DOHH2 (cell line): ENCODE results near the gene SCAPER.
"Not testable (repeated sequence)": the region's sequence is repeated elsewhere in the genome, so short reads cannot be mapped to it uniquely, and the experiment has no call there.

Experiments
- H3F3A ChIP-seq: fragments of 200-600 bp; sonication (generic), shearing (Covaris generic); 2 replicates; pipeline ENCODE4 v1.6.0; 2016; ENCODE audit warnings: antibody characterized with exemption, mild to moderate bottlenecking; ENCODE audit not compliant: control insufficient read depth, insufficient read depth
- H3K27ac ChIP-seq: fragments of 200-600 bp; sonication (generic); 2 replicates; pipeline ENCODE4 v1.5.1; 2014; ENCODE audit warnings: low read depth, mild to moderate bottlenecking, low read length, moderate library complexity
- H3K27me3 ChIP-seq: fragments of 200-600 bp; sonication (generic); 2 replicates; pipeline ENCODE4 v1.6.1; 2014; ENCODE audit warnings: mild to moderate bottlenecking, low read length, mixed read lengths; ENCODE audit not compliant: control insufficient read depth
- H3K36me3 ChIP-seq: fragments of 200-600 bp; sonication (generic); 2 replicates; pipeline ENCODE4 v1.6.1; 2014; ENCODE audit warnings: mild to moderate bottlenecking, low read length, moderate library complexity, mixed read lengths; ENCODE audit not compliant: control insufficient read depth
- H3K4me1 ChIP-seq: fragments of 200-600 bp; sonication (generic); 2 replicates; pipeline ENCODE4 v1.6.1; 2014; ENCODE audit warnings: mild to moderate bottlenecking, low read length, mixed read lengths; ENCODE audit not compliant: control insufficient read depth
- H3K4me2 ChIP-seq: fragments of 200-600 bp; sonication (generic); 2 replicates; pipeline ENCODE4 v1.6.0; 2014; ENCODE audit warnings: mild to moderate bottlenecking, low read length, moderate library complexity
- H3K4me3 ChIP-seq: fragments of 200-600 bp; sonication (generic); 2 replicates; pipeline ENCODE4 v1.5.1; 2014; ENCODE audit warnings: mild to moderate bottlenecking, low read length, mixed read lengths
- H3K79me2 ChIP-seq: fragments of 200-600 bp; sonication (generic); 2 replicates; pipeline ENCODE4 v1.6.1; 2014; ENCODE audit warnings: mild to moderate bottlenecking, low read length, mixed read lengths; ENCODE audit not compliant: control insufficient read depth
- H3K9me2 ChIP-seq: fragments of 200-600 bp; sonication (generic); replicated peaks from 2 replicates; pipeline ENCODE4 v1.6.1; 2014; ENCODE audit warnings: mild to moderate bottlenecking, low read length, mixed read lengths; ENCODE audit not compliant: control insufficient read depth
- H3K9me3 ChIP-seq: fragments of 200-600 bp; sonication (generic); 2 replicates; pipeline ENCODE4 v1.6.1; 2014; ENCODE audit warnings: antibody characterized with exemption, low read length, mixed read lengths; ENCODE audit not compliant: control insufficient read depth, insufficient read depth
- H4K20me1 ChIP-seq: fragments of 200-600 bp; sonication (generic); 2 replicates; pipeline ENCODE4 v1.6.0; 2014; ENCODE audit warnings: low read depth, mild to moderate bottlenecking, antibody characterized with exemption, low read length, moderate library complexity; ENCODE audit not compliant: control insufficient read depth, insufficient read depth
- CTCF ChIP-seq: fragments of 200-600 bp; sonication (generic); IDR thresholded peaks from one replicate; pipeline ENCODE4 v1.5.1; 2014; ENCODE audit warnings: antibody characterized with exemption, mild to moderate bottlenecking, low read depth, low read length; ENCODE audit not compliant: poor library complexity, severe bottlenecking
- EZH2phosphoT487 ChIP-seq: fragments of 200-600 bp; sonication (generic); IDR thresholded peaks from 2 replicates; pipeline ENCODE4 v1.6.1; 2017; ENCODE audit warnings: borderline replicate concordance, mild to moderate bottlenecking, antibody characterized with exemption, low read length, moderate library complexity, mixed read lengths

Gene SCAPER

GRCh38 chr15:76503804-76504203 lies 401.3 kb downstream of the SCAPER start:
- Histone ChIP-seq H3K4me2 (no peak overlapping the region), H3F3A (no peaks in the 10 kb centered on the region), H4K20me1 (no peaks in the 10 kb centered on the region), H3K27me3 (no peaks in the 10 kb centered on the region), H3K9me3 (no peaks in the 10 kb centered on the region), H3K4me3 (no peak overlapping the region), H3K4me1 (no peaks in the 10 kb centered on the region), H3K27ac (no peak overlapping the region), H3K9me2 (no peaks in the 10 kb centered on the region), H3K36me3 (no peaks in the 10 kb centered on the region), H3K79me2 (no peaks in the 10 kb centered on the region)
- TF ChIP-seq CTCF (no peak), EZH2phosphoT487 (no peak)

GRCh38 chr15:76503121-76503520 lies 402.0 kb downstream of the SCAPER start:
- H4K20me1 ChIP-seq, result no peaks in the 10 kb centered on the region

GRCh38 chr15:76502678-76503077 lies 402.5 kb downstream of the SCAPER start:
- Histone ChIP-seq H3K9me2 (no peaks in the 10 kb centered on the region), H3K4me3 (no peak overlapping the region), H3K4me2 (no peak overlapping the region), H3K9me3 (no peaks in the 10 kb centered on the region), H3K36me3 (no peaks in the 10 kb centered on the region), H3K27ac (no peak overlapping the region), H3F3A (no peaks in the 10 kb centered on the region), H4K20me1 (no peaks in the 10 kb centered on the region), H3K4me1 (no peaks in the 10 kb centered on the region), H3K79me2 (no peaks in the 10 kb centered on the region), H3K27me3 (no peaks in the 10 kb centered on the region)
- TF ChIP-seq EZH2phosphoT487 (no peak), CTCF (no peak)

More at GRCh38 chr15:76503121-76503520, 402.0 kb downstream of the SCAPER start:
- H3K9me3 ChIP-seq, result no peaks in the 10 kb centered on the region
- no peaks in the 10 kb centered on the region for H3K4me1 ChIP-seq
- H3K4me2 ChIP-seq, result no peak overlapping the region
- TF ChIP-seq EZH2phosphoT487, result no peak
- no peak for TF ChIP-seq CTCF
- no peaks in the 10 kb centered on the region for H3K9me2 ChIP-seq
- no peaks in the 10 kb centered on the region for H3K27me3 ChIP-seq
- H3K4me3 ChIP-seq, result no peak overlapping the region
- no peaks in the 10 kb centered on the region for H3K79me2 ChIP-seq
- no peaks in the 10 kb centered on the region for H3F3A ChIP-seq
- H3K36me3 ChIP-seq, result no peaks in the 10 kb centered on the region
- no peak overlapping the region for H3K27ac ChIP-seq

GRCh38 chr15:76502185-76502584 lies 403.0 kb downstream of the SCAPER start:
- not testable (repeated sequence) for H3K36me3 ChIP-seq, H3K4me2 ChIP-seq, H3K9me3 ChIP-seq, H3K27ac ChIP-seq, H3F3A ChIP-seq, H3K79me2 ChIP-seq, H4K20me1 ChIP-seq, H3K4me1 ChIP-seq, H3K4me3 ChIP-seq, H3K27me3 ChIP-seq, H3K9me2 ChIP-seq
